NCI-H2081 (cell line): Measurements from ENCODE around the gene SLC25A31.

ENCODE experiments used
- DNase-seq, 2 experiments: peaks; one replicate each; lab custom pipeline; 2025; lab: John Stamatoyannopoulos, UW

Gene SLC25A31

GRCh38 chr4:127730142-127730913 is at the start of gene SLC25A31:
Gene SLC25A31 (plus strand): TSS chr4:127730400. CDS start chr4:127730546, 146 bp downstream.
- DNase-seq: no peak

GRCh38 chr4:127685292-127685691 is 44.9 kb upstream of the SLC25A31 start:
- no peak for DNase-seq

GRCh38 chr4:127686658-127687057 is 43.5 kb upstream of the SLC25A31 start:
- no peak for DNase-seq

GRCh38 chr4:127687580-127687979 is 42.6 kb upstream of the SLC25A31 start:
- DNase-seq: no peak

DNA sequence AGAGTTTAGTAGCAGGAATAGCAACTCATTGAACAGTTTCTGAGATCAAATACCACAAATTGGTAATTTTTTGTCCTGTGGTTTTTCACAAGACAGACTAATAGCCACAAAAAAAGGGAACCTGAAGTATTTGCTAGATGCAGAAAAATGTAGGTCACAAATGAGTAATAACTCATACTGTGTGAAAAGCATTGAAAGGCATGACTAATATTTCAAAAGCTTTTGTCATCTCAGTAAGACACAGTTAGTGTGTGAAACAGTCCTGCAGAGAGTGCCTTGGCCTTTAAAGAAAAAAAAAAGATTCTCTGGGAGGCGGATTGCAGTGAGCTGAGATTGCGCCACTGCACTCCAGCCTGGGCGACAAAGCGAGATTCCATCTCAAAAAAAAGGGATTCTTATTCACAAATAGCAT is 31.4 kb upstream of the SLC25A31 start:
- no peak for DNase-seq

- DNase-seq: peak in 1 of 2 experiments; percentile 15
Observed at GRCh38 chr4:127708985-127709384, 21.2 kb upstream of the SLC25A31 start.

DNA sequence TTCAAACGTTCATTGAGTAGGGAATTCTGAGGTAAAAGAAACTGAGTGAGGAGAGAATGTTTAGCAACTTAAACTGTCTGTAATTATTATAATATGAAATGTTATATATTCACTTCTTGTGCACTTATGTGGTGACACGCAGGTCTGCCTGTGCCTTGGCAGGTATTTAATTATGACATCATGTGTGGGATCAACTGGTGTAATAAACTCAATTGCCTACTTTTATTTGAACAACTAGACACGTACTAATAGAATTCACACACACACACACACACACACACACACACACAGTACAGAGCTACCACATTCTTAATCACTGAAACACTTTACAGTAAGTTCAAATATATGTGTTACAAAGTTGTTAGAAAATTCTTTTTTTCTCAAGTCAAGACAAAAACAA is 20.7 kb upstream of the SLC25A31 start:
- no peak for DNase-seq

- DNase-seq: no peak
Observed at GRCh38 chr4:127731406-127731805, 1.2 kb downstream of the SLC25A31 start.

- DNase-seq: peak; percentile 7 to 45
Observed at GRCh38 chr4:127732623-127733328, 2.6 kb downstream of the SLC25A31 start.

DNA sequence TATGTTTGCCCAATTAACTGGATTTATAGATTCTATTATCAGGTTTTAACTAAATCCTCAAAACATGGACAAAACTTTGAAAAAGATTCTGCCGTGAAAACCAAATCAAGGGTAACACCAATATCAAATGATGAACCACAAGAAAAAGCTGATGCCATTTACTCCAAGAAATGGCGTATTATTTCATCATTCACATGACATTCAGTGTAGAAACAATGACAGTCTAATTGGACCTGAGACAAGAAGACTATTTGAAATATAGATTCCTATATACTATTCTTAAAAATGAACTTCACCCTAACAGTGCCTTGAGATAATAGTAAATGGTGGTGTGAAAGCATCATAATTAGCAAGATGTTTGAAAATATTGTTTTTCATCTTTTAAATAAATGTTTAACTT is 4.8 kb downstream of the SLC25A31 start:
- DNase-seq: no peak

GRCh38 chr4:127737295-127737694 is 7.1 kb downstream of the SLC25A31 start:
- DNase-seq: no peak

- no peak for DNase-seq
Observed at GRCh38 chr4:127741247-127741646, 11.0 kb downstream of the SLC25A31 start.

DNA sequence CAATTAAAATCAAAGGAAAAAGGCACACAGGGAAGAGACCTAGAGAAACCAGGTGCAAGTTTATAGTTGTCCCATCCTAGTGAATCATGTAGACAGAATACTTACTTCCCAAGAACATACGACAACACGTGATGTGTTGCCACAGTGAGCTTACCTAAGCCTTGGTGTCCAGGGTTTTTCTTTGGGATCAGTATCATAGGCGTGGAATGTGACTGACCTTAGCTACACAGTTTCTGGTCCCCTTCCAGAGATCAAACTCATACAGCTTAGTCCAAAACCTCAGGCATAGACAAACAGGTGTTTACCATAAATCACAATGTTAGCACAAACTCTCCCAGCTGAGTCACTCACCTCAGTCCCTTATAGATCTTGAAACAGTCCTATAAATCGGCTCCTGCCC is 17.7 kb downstream of the SLC25A31 start:
- DNase-seq: no peak

DNA sequence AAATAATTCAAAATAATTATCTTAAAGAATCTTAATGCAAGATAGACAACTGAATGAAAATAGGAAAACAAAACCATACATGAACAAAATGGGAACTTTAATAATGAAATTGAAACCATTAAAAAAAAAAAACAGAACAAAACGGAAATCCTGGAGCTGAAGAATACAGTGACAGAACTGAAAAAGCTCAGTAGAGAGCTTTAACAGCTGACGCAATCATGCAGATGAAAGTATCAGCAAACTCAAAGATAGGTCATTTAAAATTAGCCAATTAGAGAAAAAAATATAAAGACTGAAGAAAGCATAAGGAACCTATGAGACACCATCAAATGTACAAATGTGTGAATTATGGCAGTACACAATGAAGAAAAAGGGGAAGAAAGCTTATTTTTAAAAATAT is 18.8 kb downstream of the SLC25A31 start:
- no peak for DNase-seq

GRCh38 chr4:127756906-127757305 is 26.7 kb downstream of the SLC25A31 start:
- no peak for DNase-seq

DNA sequence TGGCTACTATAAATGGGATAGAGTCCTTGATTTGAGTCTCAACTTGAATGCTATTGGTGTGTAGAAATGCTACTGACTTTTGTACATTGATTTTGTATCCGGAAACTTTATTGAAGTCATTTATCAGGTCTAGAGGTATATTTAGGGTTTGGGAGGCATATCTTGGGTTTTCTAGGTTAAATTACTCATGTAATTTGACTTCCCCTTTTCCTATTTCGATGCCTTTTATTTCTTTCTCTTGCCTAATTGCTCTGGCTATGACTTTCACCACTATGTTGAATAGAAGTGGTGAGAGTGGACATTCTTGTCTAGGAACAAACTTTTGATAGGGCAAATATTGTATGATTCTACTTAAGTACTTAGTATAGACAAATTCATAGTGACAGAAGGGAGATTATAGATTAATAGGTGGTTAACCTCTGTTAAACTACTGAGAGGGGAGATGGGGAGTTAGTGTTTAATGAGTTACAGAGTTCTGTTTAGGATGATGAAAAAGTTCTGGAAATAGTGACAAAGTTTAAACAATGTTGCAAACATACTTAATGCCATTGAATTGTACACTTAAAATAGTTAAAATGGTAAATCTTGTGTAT is 29.1 kb downstream of the SLC25A31 start:
- DNase-seq: no peak

- no peak for DNase-seq
Observed at GRCh38 chr4:127759893-127760292, 29.7 kb downstream of the SLC25A31 start.

DNA sequence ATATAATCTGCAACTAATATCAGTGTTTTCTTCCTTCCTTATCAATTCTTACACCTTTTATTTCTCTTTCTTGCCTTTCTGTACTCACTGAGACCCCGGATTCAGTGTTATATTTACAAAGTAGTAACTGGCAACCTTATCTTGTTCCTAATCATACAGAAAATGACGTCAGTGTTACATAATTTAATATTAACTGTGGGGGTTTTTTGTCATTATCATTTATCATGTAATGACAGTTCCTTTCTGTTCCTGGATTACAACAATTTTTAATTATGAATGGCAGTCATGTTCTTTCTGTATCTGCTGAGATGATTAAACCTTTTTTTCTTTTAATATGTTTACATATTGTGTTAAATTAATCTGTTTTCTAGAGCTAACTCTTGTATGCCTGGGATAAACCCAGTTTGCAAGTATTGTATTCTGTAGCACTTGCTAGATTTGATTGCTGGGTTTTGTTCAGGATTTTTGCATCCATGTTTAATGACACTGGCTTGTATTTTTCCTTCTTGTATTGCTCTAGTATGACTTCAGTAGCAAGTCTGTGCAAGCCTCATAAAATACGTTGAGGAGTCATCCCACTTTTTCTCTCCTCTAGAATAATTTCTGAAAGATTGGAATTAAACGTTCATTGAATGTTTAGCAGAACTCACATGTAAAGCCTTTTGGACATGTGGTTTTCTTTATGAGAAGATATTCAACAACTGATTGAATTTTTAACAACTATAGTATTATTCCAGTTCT is 41.5 kb downstream of the SLC25A31 start:
- no peak for DNase-seq

DNA sequence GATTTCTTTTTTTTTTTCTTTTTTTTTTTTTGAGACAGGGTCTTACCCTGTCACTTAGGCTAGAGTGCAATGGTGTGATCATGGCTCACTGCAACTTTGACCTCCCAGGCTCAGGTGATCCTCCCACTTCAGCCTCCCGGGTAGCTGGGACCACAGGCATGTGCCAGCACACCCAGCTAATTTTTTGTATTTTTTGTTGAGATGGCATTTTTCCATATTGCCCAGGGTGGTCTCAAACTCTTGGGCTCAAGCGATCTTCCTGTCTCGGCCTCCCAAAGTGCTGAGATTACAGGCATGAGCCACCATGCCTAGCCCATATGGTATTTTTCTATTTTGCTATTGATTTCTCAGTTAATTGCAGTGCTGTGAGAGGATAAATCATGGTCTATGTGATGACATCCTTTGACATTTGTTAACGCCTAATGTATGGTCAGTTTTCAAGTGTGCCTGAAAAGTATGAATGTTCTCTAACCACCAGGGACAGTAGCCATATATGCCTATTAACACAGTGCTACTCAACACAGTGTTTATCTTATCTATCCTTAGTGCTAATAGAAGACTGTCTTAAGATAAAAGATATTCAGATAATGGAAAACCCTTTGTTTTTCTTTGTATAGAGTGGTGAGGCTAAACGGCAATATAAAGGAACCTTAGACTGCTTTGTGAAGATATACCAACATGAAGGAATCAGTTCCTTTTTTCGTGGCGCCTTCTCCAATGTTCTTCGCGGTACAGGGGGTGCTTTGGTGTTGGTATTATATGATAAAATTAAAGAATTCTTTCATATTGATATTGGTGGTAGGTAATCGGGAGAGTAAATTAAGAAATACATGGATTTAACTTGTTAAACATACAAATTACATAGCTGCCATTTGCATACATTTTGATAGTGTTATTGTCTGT is 42.8 kb downstream of the SLC25A31 start:
- no peak for DNase-seq

GRCh38 chr4:127775843-127776242 is 45.6 kb downstream of the SLC25A31 start:
- DNase-seq: no peak

GRCh38 chr4:127776620-127777019 is 46.4 kb downstream of the SLC25A31 start:
- no peak for DNase-seq
